ENCODE results near the gene SH2D3C.
"Not testable (repeated sequence)": the region's sequence is repeated elsewhere in the genome, so short reads cannot be mapped to it uniquely, and the experiment has no call there.

SH2D3C gene

GRCh38 chr9:127767410-127767809, 11.1 kb downstream of the SH2D3C start:
- no peak for DNase-seq

- DNase-seq = no peak
These were observed 13.0 kb downstream of the SH2D3C start for GRCh38 chr9:127765418-127765817.

DNA sequence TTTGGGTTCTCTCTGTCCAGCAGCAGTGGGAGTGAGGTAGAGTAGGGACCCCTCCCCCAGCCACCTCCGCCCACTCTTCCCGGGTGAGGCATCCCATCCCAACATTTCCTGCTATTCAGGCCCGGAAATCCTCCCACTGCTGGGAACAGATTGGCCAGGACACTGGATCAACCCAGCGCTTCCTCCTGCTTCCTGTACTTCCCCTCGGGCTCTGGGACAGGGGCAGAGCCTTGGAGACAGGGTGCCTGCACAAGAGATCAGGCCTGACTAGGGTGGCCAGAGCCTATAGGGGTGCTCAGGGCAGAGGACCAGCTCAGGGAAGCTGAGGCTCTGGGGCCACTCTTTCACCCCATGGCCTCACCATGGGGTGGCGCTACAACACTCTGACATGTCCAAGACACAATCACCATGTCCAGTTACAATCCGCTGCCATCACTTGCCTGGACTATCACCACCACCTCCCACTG, 14.5 kb downstream of the SH2D3C start:
- DNase-seq = peak; percentile 45

DNA sequence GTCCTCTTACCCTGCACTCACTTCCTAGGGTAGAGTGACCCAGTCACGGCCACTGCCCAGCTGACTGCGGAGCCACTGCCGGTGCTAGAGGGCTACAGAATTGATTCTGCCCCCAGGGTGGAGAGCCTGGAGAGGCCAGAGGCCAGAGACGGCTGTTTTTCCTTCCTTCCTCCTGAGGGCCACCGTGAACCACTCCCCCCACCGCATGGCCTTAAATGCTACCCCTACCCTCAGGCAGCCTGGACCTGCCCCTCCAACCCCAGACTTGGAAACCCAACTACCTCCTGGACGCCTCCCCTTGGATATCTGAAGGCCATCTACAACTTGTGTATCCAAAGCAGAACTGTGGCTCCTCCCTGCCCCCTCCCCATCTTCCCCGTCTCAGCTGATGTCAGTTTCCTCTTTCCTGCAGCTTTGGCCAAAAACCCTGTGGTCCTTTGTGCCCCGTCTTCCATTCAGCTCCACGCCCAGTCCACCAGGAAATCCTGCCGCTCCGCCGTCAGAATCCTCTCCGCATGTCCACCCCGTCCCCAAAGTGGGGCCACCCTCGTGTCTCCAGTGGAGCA, 16.3 kb downstream of the SH2D3C start:
- no peak for DNase-seq

GRCh38 chr9:127761491-127761956, 16.9 kb downstream of the SH2D3C start:
- no peak for DNase-seq

DNA sequence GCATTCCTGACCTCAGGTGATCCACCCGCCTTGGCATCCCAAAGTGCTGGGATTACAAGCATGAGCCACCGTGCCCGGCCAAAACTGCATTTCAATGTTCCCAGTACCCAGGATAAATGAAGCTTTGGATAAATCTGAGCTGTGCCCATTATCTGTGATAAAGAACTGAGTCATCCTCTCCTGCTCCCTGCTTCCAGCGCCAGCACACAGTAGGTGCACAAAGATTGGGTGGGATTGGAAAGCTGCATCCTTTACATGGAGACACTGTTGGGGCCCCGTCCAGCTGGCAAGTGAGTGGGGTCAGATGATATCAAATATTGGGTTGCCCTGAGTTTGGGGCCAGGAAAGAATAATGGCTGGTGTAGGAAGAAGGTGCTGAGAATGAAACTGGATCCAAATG, 17.4 kb downstream of the SH2D3C start:
- no peak for DNase-seq

DNA sequence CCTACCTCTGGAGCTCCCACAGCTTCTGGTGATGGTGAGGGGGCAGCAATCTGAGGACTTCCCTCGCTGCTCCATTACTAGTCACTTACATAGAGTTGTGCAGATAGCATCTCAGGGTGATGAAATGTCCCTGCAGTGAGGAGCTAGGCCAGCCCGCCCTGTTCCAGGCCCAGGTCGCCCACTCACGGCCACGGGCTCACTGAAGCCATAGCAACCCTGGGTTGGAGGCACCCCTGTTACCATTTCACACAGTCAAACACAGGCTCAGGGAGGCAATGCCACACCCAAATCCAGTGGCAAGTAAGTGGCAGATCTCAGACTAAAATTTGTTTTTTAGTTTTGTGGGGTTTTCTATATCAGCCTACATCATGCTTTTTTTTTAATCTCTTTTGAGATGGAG, 19.6 kb downstream of the SH2D3C start:
- DNase-seq = no peak

DNA sequence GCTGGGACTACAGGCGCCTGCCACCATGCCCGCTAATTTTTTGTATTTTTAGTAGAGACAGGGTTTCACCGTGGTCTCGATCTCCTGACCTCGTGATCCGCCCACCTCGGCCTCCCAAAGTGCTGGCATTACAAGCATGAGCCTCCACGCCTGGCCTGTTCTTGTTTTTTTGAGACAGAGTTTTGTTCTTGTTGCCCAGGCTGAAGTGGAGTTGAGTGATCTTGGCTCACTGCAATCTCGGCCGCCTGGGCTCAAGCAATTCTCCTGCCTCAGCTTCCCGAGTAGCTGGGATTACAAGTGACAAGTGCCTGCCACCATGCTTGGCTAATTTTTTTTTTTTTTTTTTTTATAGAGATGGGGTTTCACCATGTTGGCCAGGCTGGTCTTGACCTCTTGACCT, 21.7 kb downstream of the SH2D3C start:
- not testable (repeated sequence) for DNase-seq

DNA sequence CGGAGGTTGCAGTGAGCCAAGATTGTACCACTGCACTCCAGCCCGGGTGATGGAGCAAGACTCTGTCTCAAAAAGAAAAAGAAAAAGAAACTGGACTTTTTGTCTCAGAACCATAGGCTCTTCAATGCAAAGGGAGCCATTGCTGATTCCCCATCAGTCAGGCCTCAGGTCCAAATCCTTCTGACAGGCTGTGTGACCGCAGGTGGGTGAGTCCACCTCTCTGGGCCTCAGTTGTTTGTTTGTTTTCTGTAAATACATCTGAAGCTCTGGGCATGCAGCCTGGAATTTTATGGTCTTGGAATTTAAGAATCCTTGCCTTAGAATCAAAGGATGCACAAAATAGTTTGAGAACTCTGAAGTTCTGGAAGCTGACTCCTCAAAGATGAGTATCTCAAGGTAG, 22.2 kb downstream of the SH2D3C start:
- no peak for DNase-seq

DNA sequence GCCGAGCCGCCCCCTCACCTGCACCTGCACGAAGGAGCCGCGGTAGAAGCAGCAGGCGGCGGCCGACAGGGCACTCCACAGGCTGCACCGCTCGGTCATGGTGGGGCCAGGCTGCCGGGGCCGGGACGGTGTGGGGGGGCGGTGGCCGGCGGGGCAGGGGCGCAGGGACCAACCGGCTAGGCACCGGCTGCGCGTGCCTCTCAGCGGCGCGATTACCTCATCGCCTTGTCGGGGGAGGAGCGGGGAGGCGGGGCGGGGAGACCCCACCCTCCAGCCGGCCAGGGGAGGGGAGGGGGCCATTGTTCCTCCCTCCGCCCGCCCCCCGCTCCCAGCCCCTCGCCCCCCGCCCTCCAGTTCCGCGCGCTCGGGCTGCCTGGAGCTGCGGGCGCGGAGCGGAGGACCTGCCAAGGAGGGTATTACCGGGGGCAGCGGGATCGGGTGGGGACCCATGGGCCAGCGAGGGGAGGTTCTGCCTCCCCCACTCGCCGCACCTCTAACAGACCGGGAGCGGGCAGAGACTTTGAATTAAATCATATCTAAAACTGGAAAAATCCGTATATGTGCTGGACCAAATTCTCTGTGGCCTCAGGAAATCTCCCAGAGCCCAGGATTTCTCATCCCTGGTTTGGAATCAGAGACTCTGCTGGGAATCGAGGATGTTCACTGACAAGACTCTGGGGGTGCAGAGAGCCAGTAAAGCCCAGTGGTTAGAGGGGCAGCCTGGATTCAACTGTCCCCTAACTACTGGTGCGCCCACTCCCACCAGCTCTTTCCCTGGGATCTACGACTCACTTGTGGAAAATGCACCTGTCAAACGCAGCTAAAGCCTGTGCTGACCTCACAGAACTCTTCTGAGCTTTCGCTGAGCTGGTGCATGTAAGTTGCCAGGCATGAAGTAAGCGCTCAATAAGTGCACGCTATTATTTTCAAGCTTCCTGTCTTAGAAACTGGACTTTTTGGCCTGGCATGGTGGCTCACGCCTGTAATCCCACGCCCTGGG, 23.1 kb downstream of the SH2D3C start:
- no peak for DNase-seq

DNA sequence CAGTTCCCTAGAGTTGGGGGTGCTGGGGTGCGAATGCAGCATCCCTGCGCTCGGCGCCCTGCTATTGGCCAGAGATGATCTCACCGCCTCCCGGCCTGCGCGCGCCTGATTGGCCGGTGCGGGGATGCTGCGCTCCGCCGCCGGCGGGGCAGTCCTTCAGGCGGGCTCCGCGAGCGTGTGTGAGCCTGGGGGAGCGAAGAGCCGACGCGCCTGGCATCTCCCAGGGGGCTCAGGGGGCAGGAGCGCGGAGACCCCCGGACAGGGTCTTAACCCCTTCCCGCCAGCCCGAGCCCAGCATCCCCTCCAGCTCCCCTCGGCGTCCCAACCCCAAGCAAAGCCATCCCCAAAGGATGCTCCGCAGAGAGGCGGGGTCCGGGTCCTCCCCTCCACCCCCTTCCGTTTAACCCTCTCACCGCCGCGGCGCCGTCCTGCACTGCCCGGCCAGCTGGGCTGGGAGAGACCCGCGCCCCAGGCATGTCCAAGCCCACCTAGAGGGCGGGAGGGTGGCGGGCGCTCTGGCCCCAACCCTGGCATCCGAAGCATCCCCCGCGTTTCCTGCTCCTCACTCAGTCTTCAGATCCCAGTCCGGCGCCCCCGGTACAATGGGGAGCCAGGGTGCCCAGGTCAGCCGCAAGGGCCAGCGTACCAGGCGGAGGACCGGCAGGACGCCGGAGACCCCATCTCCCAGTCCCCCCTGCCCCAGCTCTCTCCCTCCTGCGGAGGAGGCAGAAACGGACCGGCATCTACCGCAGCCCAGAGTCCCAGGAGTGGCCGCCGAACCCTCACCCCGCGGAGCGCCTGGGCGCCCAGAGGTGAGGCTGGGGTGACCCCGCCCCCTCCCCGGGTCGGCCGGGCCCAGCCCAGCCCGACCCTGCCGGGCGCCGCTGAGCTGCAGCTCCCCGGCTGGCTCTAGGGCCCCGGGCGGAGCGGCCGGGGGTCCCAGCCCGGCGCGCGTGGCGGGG, 24.1 kb downstream of the SH2D3C start:
- no peak for DNase-seq

DNA sequence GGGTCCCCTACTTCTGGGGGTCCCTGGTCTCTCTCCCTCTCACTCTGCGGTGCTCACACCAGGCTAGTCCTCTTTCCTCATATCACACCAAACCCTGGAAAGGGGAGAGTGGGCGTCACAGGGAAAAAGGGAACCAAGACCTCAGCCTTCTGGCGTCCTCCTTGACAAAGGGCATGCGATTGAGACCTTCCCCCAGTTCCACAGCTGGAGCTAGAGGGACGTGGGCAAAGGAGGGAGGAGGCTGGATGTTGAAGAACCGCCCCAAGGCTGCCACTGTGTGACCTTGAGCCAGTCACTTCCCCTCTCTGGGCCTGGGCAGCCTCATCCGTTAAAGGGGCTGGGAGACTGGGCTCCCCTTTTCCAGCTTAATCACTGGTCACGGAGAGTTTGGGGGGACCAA, 24.8 kb downstream of the SH2D3C start:
- DNase-seq = no peak

GRCh38 chr9:127753148-127753547, 25.3 kb downstream of the SH2D3C start:
- DNase-seq = no peak

DNA sequence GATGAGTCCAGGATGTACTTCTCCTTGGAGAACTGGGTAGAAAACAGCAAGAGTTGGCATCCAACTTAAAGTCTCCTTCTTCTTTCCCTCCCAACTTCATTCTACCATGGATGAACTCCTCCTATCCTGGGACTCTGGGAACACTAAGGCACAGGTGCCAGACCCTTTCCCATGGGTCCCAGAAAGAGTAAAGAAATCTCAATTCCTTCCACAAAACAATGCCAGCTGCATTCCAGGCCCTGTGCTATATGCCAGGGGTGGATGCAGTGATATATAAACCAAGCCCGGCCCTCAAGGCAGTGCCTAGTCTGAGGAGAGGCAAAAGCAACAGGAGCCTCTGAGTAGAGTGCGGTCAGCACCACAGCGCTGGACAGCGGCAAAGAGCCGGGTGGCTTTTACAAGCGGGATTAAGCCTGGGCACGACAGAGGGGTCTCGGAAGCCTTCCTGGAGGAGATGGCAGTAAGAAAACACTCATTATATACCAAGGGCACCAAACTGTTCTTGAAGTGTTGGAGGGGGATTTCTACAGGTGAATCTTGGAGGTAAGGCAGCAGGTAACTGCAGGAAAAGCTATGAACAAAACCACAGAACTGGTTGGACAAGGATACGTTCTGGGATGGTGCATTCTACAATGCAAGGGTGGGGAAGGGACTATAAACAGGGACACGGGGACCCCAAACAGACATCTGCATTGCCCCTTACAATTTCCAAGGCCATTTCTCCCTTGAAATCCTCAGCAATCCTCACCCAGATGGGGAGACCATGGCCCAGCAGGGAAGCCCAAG, 27.0 kb downstream of the SH2D3C start:
- DNase-seq = no peak

DNA sequence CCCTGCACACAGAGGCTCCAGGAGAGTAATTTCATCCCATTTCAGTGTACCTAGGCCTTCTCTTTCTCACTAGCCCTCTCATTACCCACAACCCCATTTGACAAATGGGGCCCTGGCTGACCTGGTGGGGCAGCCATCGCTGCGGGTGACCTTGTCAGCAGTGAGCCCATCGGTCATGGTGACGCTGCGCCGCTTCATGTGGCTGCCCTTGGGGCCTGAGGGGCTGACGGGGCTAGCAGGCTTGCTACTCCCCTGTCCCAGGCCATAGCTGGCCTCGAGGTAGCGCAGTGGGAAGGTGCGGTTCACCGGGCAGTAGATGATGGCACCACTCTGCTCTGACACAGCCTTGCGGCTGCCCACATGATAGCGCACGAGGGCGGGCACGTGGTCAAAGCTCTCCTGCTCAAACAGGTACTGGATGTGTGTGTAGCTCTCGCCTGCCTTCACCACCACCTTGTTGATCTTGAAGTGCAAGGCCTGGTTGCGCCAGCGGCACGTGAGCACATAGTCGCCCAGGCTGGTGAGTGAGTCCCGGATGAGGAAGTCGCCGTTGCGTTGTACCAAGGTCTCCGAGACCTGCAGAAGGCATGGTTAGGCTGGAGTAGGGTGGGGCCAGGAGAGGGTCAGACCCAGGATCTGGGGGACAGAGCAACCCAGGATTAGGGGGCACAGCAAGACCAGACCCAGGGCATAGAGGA, 29.2 kb downstream of the SH2D3C start:
- no peak for DNase-seq

GRCh38 chr9:127746959-127747569, 31.4 kb downstream of the SH2D3C start:
- peak; percentile 48 for DNase-seq

- DNase-seq = no peak
These were observed 33.9 kb downstream of the SH2D3C start for GRCh38 chr9:127744398-127745110.

- no peak for DNase-seq
These were observed 35.9 kb downstream of the SH2D3C start for GRCh38 chr9:127742435-127743088.

- no peak for DNase-seq
These were observed 36.5 kb downstream of the SH2D3C start for GRCh38 chr9:127741831-127742434.
